H9 (cell line): ENCODE results near the gene PCNX3. TPM values are rescaled to one million over a fixed set of nuclear protein-coding genes. Genes with fewer than 3 reads are reported as not detected.
A peak's percentile ranks its signal among the peaks of the same experiment; 100 is the strongest.

ENCODE experiments used
- DNase-seq: peaks from one replicate; pipeline ENCODE4 v3.0.0-alpha.2; 2017
- H2AFZ ChIP-seq: one replicate; pipeline ENCODE4 v1.6.1; 2013; ENCODE audit warnings: mild to moderate bottlenecking, low read length, control low read depth, moderate library complexity
- H2AK5ac ChIP-seq: 2 replicates; pipeline ENCODE4 v1.6.1; 2013; ENCODE audit warnings: low read length, control low read depth, mixed read lengths; ENCODE audit not compliant: insufficient read length
- H2BK120ac ChIP-seq: one replicate; pipeline ENCODE4 v1.6.1; 2013; ENCODE audit warnings: low read depth, mild to moderate bottlenecking, low read length, control low read depth, inconsistent platforms; ENCODE audit not compliant: poor library complexity, severe bottlenecking
- H2BK12ac ChIP-seq: 2 replicates; pipeline ENCODE4 v1.6.1; 2013; ENCODE audit warnings: low read length, control low read depth, mixed read lengths, low read depth; ENCODE audit not compliant: insufficient read length
- H2BK15ac ChIP-seq: 2 replicates; pipeline ENCODE4 v1.6.1; 2013; ENCODE audit warnings: low read depth, low read length, control low read depth
- H2BK20ac ChIP-seq: one replicate; pipeline ENCODE4 v1.6.1; 2013; ENCODE audit warnings: low read depth, mild to moderate bottlenecking, low read length, control low read depth, inconsistent platforms; ENCODE audit not compliant: poor library complexity, severe bottlenecking
- H2BK5ac ChIP-seq: 2 replicates; pipeline ENCODE4 v1.6.1; 2013; ENCODE audit warnings: low read length, control low read depth, mixed read lengths; ENCODE audit not compliant: insufficient read length
- H3K14ac ChIP-seq: 2 replicates; pipeline ENCODE4 v1.6.1; 2013; ENCODE audit warnings: low read length, control low read depth; ENCODE audit not compliant: insufficient read depth
- H3K18ac ChIP-seq: 2 replicates; pipeline ENCODE4 v1.6.1; 2013; ENCODE audit warnings: low read depth, mild to moderate bottlenecking, mixed read lengths, low read length, control low read depth; ENCODE audit not compliant: insufficient read length
- H3K23ac ChIP-seq: 2 replicates; pipeline ENCODE4 v1.6.1; 2013; ENCODE audit warnings: low read length, control low read depth, mixed read lengths, low read depth; ENCODE audit not compliant: insufficient read length
- H3K23me2 ChIP-seq: 2 replicates; pipeline ENCODE4 v1.6.1; 2013; ENCODE audit warnings: low read depth, mild to moderate bottlenecking, mixed read lengths, low read length, control low read depth; ENCODE audit not compliant: insufficient read length, poor library complexity, severe bottlenecking
- H3K27ac ChIP-seq: 2 replicates; pipeline ENCODE4 v1.5.1; 2013; ENCODE audit warnings: low read length, control low read depth, mixed read lengths, low read depth; ENCODE audit not compliant: insufficient read length
- H3K27me3 ChIP-seq: 2 replicates; pipeline ENCODE4 v1.6.1; 2013; ENCODE audit warnings: low read length, control low read depth, inconsistent platforms; ENCODE audit not compliant: insufficient read depth
- H3K4ac ChIP-seq: 2 replicates; pipeline ENCODE4 v1.6.1; 2013; ENCODE audit warnings: low read depth, mild to moderate bottlenecking, control low read depth, inconsistent platforms, low read length, moderate library complexity
- H3K4me1 ChIP-seq: 2 replicates; pipeline ENCODE4 v1.6.1; 2013; ENCODE audit warnings: low read length, control low read depth, inconsistent platforms; ENCODE audit not compliant: insufficient read depth
- H3K4me2 ChIP-seq: 2 replicates; pipeline ENCODE4 v1.6.1; 2013; ENCODE audit warnings: low read length, control low read depth, mixed read lengths; ENCODE audit not compliant: insufficient read length, insufficient read depth
- H3K56ac ChIP-seq: 2 replicates; pipeline ENCODE4 v1.6.1; 2013; ENCODE audit warnings: low read depth, mild to moderate bottlenecking, mixed read lengths, low read length, control low read depth; ENCODE audit not compliant: insufficient read length
- H3K79me1 ChIP-seq: 2 replicates; pipeline ENCODE4 v1.6.1; 2013; ENCODE audit warnings: low read depth, mild to moderate bottlenecking, moderate library complexity, low read length, control low read depth, inconsistent platforms; ENCODE audit not compliant: insufficient read depth, poor library complexity, severe bottlenecking
- H3K79me2 ChIP-seq: 2 replicates; pipeline ENCODE4 v1.6.1; 2013; ENCODE audit warnings: low read length, control low read depth, inconsistent platforms; ENCODE audit not compliant: insufficient read depth
- H3K9ac ChIP-seq: 2 replicates; pipeline ENCODE4 v1.6.1; 2013; ENCODE audit warnings: low read length, control low read depth, mixed read lengths; ENCODE audit not compliant: insufficient read length; ENCODE audit errors: extremely low read depth
- H3K9me3 ChIP-seq: one replicate; pipeline ENCODE4 v1.6.1; 2013; ENCODE audit warnings: low read depth, low read length, inconsistent platforms; ENCODE audit not compliant: control insufficient read depth
- H3T11ph ChIP-seq: one replicate; pipeline ENCODE4 v1.6.1; 2013; ENCODE audit warnings: mild to moderate bottlenecking, low read length, control low read depth, inconsistent platforms
- H4K20me1 ChIP-seq: one replicate; pipeline ENCODE4 v1.6.1; 2013; ENCODE audit not compliant: control insufficient read depth, insufficient read length, insufficient read depth
- H4K5ac ChIP-seq: 2 replicates; pipeline ENCODE4 v1.6.1; 2013; ENCODE audit warnings: low read depth, mild to moderate bottlenecking, mixed read lengths, low read length, control low read depth; ENCODE audit not compliant: insufficient read length
- H4K8ac ChIP-seq: replicated peaks from 2 replicates; pipeline ENCODE4 v1.6.1; 2013; ENCODE audit warnings: low read length, control low read depth, mixed read lengths, low read depth; ENCODE audit not compliant: insufficient read length
- H4K91ac ChIP-seq: 2 replicates; pipeline ENCODE4 v1.6.1; 2013; ENCODE audit warnings: low read depth, mild to moderate bottlenecking, moderate library complexity, mixed read lengths, low read length, control low read depth; ENCODE audit not compliant: insufficient read length
- H3K27ac Mint-ChIP-seq, 3 experiments: 2 replicates in 2 of 3; 3 replicates in 1 of 3; pipeline ENCODE4 v1.8.0; 2020 to 2021; ENCODE audit warnings: mixed read lengths in 3 of 3, mild to moderate bottlenecking in 1 of 3, moderate library complexity in 1 of 3
- H3K27me3 Mint-ChIP-seq: 2 replicates; pipeline ENCODE4 v1.8.0; 2021; ENCODE audit warnings: low read depth, mild to moderate bottlenecking, moderate library complexity, mixed read lengths
- H3K36me3 Mint-ChIP-seq, 3 experiments: 2 replicates in 2 of 3; 3 replicates in 1 of 3; pipeline ENCODE4 v1.8.0; 2020 to 2021; ENCODE audit warnings: low read depth in 3 of 3, mixed read lengths in 3 of 3; ENCODE audit not compliant: insufficient read depth in 1 of 3
- H3K4me1 Mint-ChIP-seq, 2 experiments: 2 replicates each; pipeline ENCODE4 v1.8.0; 2020; ENCODE audit warnings: mixed read lengths in 2 of 2
- H3K4me3 Mint-ChIP-seq, 2 experiments: 2 replicates in 1 of 2; 3 replicates in 1 of 2; pipeline ENCODE4 v1.8.0; 2020 to 2021; ENCODE audit warnings: mild to moderate bottlenecking in 2 of 2, mixed read lengths in 2 of 2, moderate library complexity in 1 of 2
- H3K9me3 Mint-ChIP-seq, 2 experiments: 2 replicates in 1 of 2; 3 replicates in 1 of 2; pipeline ENCODE4 v1.8.0; 2020; ENCODE audit warnings: mild to moderate bottlenecking in 2 of 2, mixed read lengths in 2 of 2, moderate library complexity in 1 of 2
- CTCF ChIP-seq: fragments of 200-600 bp; sonication (generic); conservative IDR thresholded peaks from 3 replicates; pipeline ENCODE4 v1.8.0; 2021; ENCODE audit warnings: antibody characterized with exemption, mild to moderate bottlenecking
- WGBS: extraction: QIAGEN DNeasy Blood & Tissue Kit; methylation state at CpG from one replicate; pipeline ENCODE4 v1.1.7; 2013; ENCODE audit warnings: missing lambda C conversion rate, low lambda C conversion rate, mixed read lengths; ENCODE audit not compliant: insufficient read length; ENCODE audit errors: extremely low coverage; 5-methylcytosine and 5-hydroxymethylcytosine counted together
- total RNA-seq: library from RNA; stranded (reverse); gene quantifications from 2 replicates; pipeline ENCODE4 v1.2.1, GENCODE V29; 2021

PCNX3 gene
- total RNA-seq, 1 experiment from 2014 or later: 50.5 TPM

GRCh38 chr11:65646288-65646957 lies 30.8 kb downstream of the PCNX3 start:
- no CpG with 5 or more reads among the region's 68 CpGs for WGBS
- Mint-ChIP-seq H3K36me3 (peaks cover 5 to 12% (median 9%) of the 10 kb centered on the region in 3 experiments; a peak in 6 of 7 replicates), H3K27ac (no peak overlapping the region), H3K9me3 (no peaks in the 10 kb centered on the region; a peak in 1 of 5 replicates), H3K4me3 (peak overlapping the region; percentile 59 to 72; a peak in 4 of 5 replicates), H3K4me1 (peaks cover 17 to 28% of the 10 kb centered on the region in 2 experiments), H3K27me3 (peaks cover 2% of the 10 kb centered on the region)
- H3K79me2 ChIP-seq: no peaks in the 10 kb centered on the region
- H3K18ac ChIP-seq: no peak overlapping the region
- H3K23ac ChIP-seq: no peak overlapping the region
- no peak overlapping the region for H4K5ac ChIP-seq
- H3K56ac ChIP-seq: no peak overlapping the region
- no peak overlapping the region for H2BK12ac ChIP-seq
- H2BK120ac ChIP-seq: no peak overlapping the region
- H3K27ac ChIP-seq: no peak overlapping the region
- no peak for DNase-seq
- H4K8ac ChIP-seq: no peak overlapping the region
- H2BK20ac ChIP-seq: no peak overlapping the region
- no peaks in the 10 kb centered on the region for H3K27me3 ChIP-seq
- no peak overlapping the region for H2AFZ ChIP-seq
- no peak overlapping the region for H3K14ac ChIP-seq
- no peak overlapping the region for H3K9ac ChIP-seq
- no peak overlapping the region for H3T11ph ChIP-seq
- H3K4me2 ChIP-seq: peak overlapping the region; percentile 34
- no peak overlapping the region for H2BK15ac ChIP-seq
- no peak overlapping the region for H2BK5ac ChIP-seq
- no peak overlapping the region for H2AK5ac ChIP-seq
- H4K20me1 ChIP-seq: peaks cover 5% of the 10 kb centered on the region
- H3K4ac ChIP-seq: no peak overlapping the region
- peaks cover 11% of the 10 kb centered on the region for H3K23me2 ChIP-seq
- no peaks in the 10 kb centered on the region for H3K79me1 ChIP-seq
- no peak for TF ChIP-seq CTCF
- peaks cover 5% of the 10 kb centered on the region; the same call in 1 of the 2 replicates for H3K4me1 ChIP-seq
- no peaks in the 10 kb centered on the region for H3K9me3 ChIP-seq
- H4K91ac ChIP-seq: no peak overlapping the region
